ENCODE measurements around the gene TNRC6B. TPM values are rescaled to one million over a fixed set of nuclear protein-coding genes. Genes with fewer than 3 reads are reported as not detected.

Gene TNRC6B
- total RNA-seq, 1 experiment from 2014 or later, result 58.1 TPM

GRCh38 chr22:40200795-40201530 lies 23.2 kb downstream of the TNRC6B start:
- Histone ChIP-seq H2BK15ac (ENCODE audit: low read depth, low read length) (no peak overlapping the region), H2BK5ac (ENCODE audit: insufficient read length, low read length) (no peak overlapping the region), H3K27ac (ENCODE audit: insufficient read length, low read depth, low read length) (no peak overlapping the region), H3T11ph (ENCODE audit: low read length) (no peak overlapping the region), H4K91ac (ENCODE audit: insufficient read length, low read depth, low read length) (no peak overlapping the region), H4K5ac (ENCODE audit: insufficient read length, low read depth, low read length) (no peak overlapping the region), H3K79me2 (ENCODE audit: insufficient read depth, low read length) (peaks cover 54% of the 10 kb centered on the region; the same call in 1 of the 2 replicates), H3K4ac (ENCODE audit: low read depth, low read length) (no peak overlapping the region), H3K23me2 (ENCODE audit: insufficient read length, low read depth, low read length, poor library complexity, severe bottlenecking) (no peaks in the 10 kb centered on the region), H4K8ac (replicated peaks; ENCODE audit: insufficient read length, low read depth, low read length) (no peak overlapping the region), H2BK120ac (ENCODE audit: low read depth, low read length, poor library complexity, severe bottlenecking) (no peak overlapping the region), H3K4me2 (ENCODE audit: insufficient read depth, insufficient read length, low read length) (no peak overlapping the region), H3K4me1 (ENCODE audit: insufficient read depth, low read length) (peaks cover 16% of the 10 kb centered on the region; the same call in 1 of the 2 replicates), H3K56ac (ENCODE audit: insufficient read length, low read depth, low read length) (no peak overlapping the region), H3K9ac (ENCODE audit: extremely low read depth, insufficient read length, low read length) (no peak overlapping the region), H3K27me3 (ENCODE audit: insufficient read depth, low read length) (no peaks in the 10 kb centered on the region), H2AFZ (ENCODE audit: low read length) (no peak overlapping the region), H3K9me3 (ENCODE audit: control insufficient read depth, low read depth, low read length) (no peaks in the 10 kb centered on the region), H3K23ac (ENCODE audit: insufficient read length, low read depth, low read length) (no peak overlapping the region), H3K18ac (ENCODE audit: insufficient read length, low read depth, low read length) (no peak overlapping the region), H2AK5ac (ENCODE audit: insufficient read length, low read length) (no peak overlapping the region), H4K20me1 (ENCODE audit: control insufficient read depth, insufficient read depth, insufficient read length) (no peaks in the 10 kb centered on the region), H3K14ac (ENCODE audit: insufficient read depth, low read length) (no peak overlapping the region), H2BK12ac (ENCODE audit: insufficient read length, low read depth, low read length) (no peak overlapping the region), H3K79me1 (ENCODE audit: insufficient read depth, low read depth, low read length, poor library complexity, severe bottlenecking) (peaks cover 10% of the 10 kb centered on the region), H2BK20ac (ENCODE audit: low read depth, low read length, poor library complexity, severe bottlenecking) (no peak overlapping the region)
- H3K4me1 Mint-ChIP-seq, result peaks cover 70 to 79% of the 10 kb centered on the region in 2 experiments
- no peak overlapping the region for H3K4me3 Mint-ChIP-seq
- no CpG with 5 or more reads among the region's 7 CpGs for WGBS (ENCODE audit: extremely low coverage, insufficient read length, low lambda C conversion rate)
- H3K9me3 Mint-ChIP-seq, result no peaks in the 10 kb centered on the region
- peaks cover 0 to 3% (median 0%) of the 10 kb centered on the region in 3 experiments; a peak in 3 of 7 replicates for H3K36me3 Mint-ChIP-seq (ENCODE audit: insufficient read depth in 1 of 3, low read depth in 3 of 3)
- TF ChIP-seq, protein P1, sequence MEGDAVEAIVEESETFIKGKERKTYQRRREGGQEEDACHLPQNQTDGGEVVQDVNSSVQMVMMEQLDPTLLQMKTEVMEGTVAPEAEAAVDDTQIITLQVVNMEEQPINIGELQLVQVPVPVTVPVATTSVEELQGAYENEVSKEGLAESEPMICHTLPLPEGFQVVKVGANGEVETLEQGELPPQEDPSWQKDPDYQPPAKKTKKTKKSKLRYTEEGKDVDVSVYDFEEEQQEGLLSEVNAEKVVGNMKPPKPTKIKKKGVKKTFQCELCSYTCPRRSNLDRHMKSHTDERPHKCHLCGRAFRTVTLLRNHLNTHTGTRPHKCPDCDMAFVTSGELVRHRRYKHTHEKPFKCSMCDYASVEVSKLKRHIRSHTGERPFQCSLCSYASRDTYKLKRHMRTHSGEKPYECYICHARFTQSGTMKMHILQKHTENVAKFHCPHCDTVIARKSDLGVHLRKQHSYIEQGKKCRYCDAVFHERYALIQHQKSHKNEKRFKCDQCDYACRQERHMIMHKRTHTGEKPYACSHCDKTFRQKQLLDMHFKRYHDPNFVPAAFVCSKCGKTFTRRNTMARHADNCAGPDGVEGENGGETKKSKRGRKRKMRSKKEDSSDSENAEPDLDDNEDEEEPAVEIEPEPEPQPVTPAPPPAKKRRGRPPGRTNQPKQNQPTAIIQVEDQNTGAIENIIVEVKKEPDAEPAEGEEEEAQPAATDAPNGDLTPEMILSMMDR (conservative IDR thresholded peaks at IDR 0.05), result no peak
- no peaks in the 10 kb centered on the region for H3K27me3 Mint-ChIP-seq (ENCODE audit: low read depth)
- no peak for DNase-seq
- H3K27ac Mint-ChIP-seq, result peak overlapping the region in 1 of 3 experiments; percentile 87; a peak in 2 of 7 replicates

All from H9 (cell line).